Measurements from ENCODE around the gene SPAG6. TPM values are rescaled to one million over a fixed set of nuclear protein-coding genes. Genes with fewer than 3 reads are reported as not detected.

The SPAG6 gene
- polyA plus RNA-seq, 3 donors = 0.11 to 0.13 TPM; not detected in 1

GRCh38 chr10:22321156-22321923, 24.0 kb upstream of the SPAG6 start:
- Mint-ChIP-seq H3K36me3 (peaks cover 16 to 33% of the 10 kb centered on the region in 2 donors), H3K9me3 (peaks cover 0 to 10% (median 5%) of the 10 kb centered on the region in 7 donors), H3K27ac (peak overlapping the region in 4 of 7 donors; percentile 61 to 78 (median 72)), H3K4me1 (peaks cover 51% of the 10 kb centered on the region), H3K27me3 (ENCODE audit: low read depth in 3 of 3) (peaks cover 37 to 54% (median 38%) of the 10 kb centered on the region in 3 donors), H3K4me3 (peak overlapping the region; percentile 87 to 91)
- H3K79me2 ChIP-seq (ENCODE audit: insufficient read depth, low read length) = peaks cover 31% of the 10 kb centered on the region
- no peaks in the 10 kb centered on the region for H3K9me3 ChIP-seq (replicated peaks in 1 of 2; ENCODE audit: control insufficient read depth in 1 of 2, insufficient read depth in 1 of 2, low read length in 2 of 2)
- intact Hi-C loops (cut with micrococcal nuclease) = loop anchor here (5.0 to 10.0 kb wide), 4 partner anchors 94 to 787 kb away; partner anchors contain the start of genes DNAJC1 (in 1 of the 2) and MLLT10 (in 1 of the 2)
- peak in 2 of 3 donors; percentile 53 to 56 for DNase-seq
- H3K36me3 ChIP-seq (replicated peaks in 1 of 2; ENCODE audit: control insufficient read depth in 1 of 2, insufficient read depth in 2 of 2, low read length in 2 of 2) = no peaks in the 10 kb centered on the region
- WGBS (ENCODE audit: insufficient coverage) = under 1% methylated on average over 73 of the region's 114 CpGs
- H4K20me1 ChIP-seq (ENCODE audit: insufficient read depth, low read length) = peaks cover 18% of the 10 kb centered on the region
- no peak for TF ChIP-seq CTCF (IDR thresholded peaks at IDR 0.05)
- peak overlapping the region; percentile 65 to 88 (median 66) for H3K4me3 ChIP-seq (replicated peaks in 1 of 3; ENCODE audit: low read depth in 2 of 3, low read length in 3 of 3)
- H2AFZ ChIP-seq (ENCODE audit: insufficient read depth, low read depth, low read length, poor library complexity, severe bottlenecking) = peak overlapping the region; percentile 93
- H3K27me3 ChIP-seq (ENCODE audit: control insufficient read depth in 2 of 2, insufficient read depth in 2 of 2, low read length in 2 of 2) = peaks cover 35 to 50% of the 10 kb centered on the region in 2 donors
- peaks cover 44 to 58% of the 10 kb centered on the region in 2 donors for H3K4me1 ChIP-seq (ENCODE audit: control insufficient read depth in 1 of 2, insufficient read depth in 2 of 2, low read length in 2 of 2)
- H3K27ac ChIP-seq (ENCODE audit: low read depth in 1 of 2, low read length in 2 of 2) = peak overlapping the region in 1 of 2 donors; percentile 58
- H3K4me2 ChIP-seq (replicated peaks; ENCODE audit: extremely low read depth, low read length, poor library complexity, severe bottlenecking) = peak overlapping the region; percentile 81
- H3K9ac ChIP-seq (ENCODE audit: insufficient read depth, low read length, poor library complexity, severe bottlenecking) = peak overlapping the region; percentile 75

- Histone ChIP-seq H3K4me2 (replicated peaks; ENCODE audit: extremely low read depth, low read length, poor library complexity, severe bottlenecking) (peak overlapping the region; percentile 76), H3K36me3 (replicated peaks in 1 of 2; ENCODE audit: control insufficient read depth in 1 of 2, insufficient read depth in 2 of 2, low read length in 2 of 2) (no peaks in the 10 kb centered on the region), H3K79me2 (ENCODE audit: insufficient read depth, low read length) (peaks cover 28% of the 10 kb centered on the region), H3K4me3 (replicated peaks in 1 of 3; ENCODE audit: low read depth in 2 of 3, low read length in 3 of 3) (peak overlapping the region; percentile 34 to 79 (median 58)), H3K9ac (ENCODE audit: insufficient read depth, low read length, poor library complexity, severe bottlenecking) (peak overlapping the region; percentile 60), H3K27ac (ENCODE audit: low read depth in 1 of 2, low read length in 2 of 2) (no peak overlapping the region), H3K9me3 (replicated peaks in 1 of 2; ENCODE audit: control insufficient read depth in 1 of 2, insufficient read depth in 1 of 2, low read length in 2 of 2) (no peaks in the 10 kb centered on the region), H4K20me1 (ENCODE audit: insufficient read depth, low read length) (peaks cover 18% of the 10 kb centered on the region), H3K4me1 (ENCODE audit: control insufficient read depth in 1 of 2, insufficient read depth in 2 of 2, low read length in 2 of 2) (peaks cover 41 to 53% of the 10 kb centered on the region in 2 donors), H3K27me3 (ENCODE audit: control insufficient read depth in 2 of 2, insufficient read depth in 2 of 2, low read length in 2 of 2) (peaks cover 38 to 58% of the 10 kb centered on the region in 2 donors), H2AFZ (ENCODE audit: insufficient read depth, low read depth, low read length, poor library complexity, severe bottlenecking) (peak overlapping the region; percentile 59)
- TF ChIP-seq CTCF (IDR thresholded peaks at IDR 0.05) = no peak
- Mint-ChIP-seq H3K4me3 (peak overlapping the region; percentile 95 to 98), H3K9me3 (peaks cover 0 to 10% (median 5%) of the 10 kb centered on the region in 7 donors), H3K27me3 (ENCODE audit: low read depth in 3 of 3) (peaks cover 37 to 57% (median 40%) of the 10 kb centered on the region in 3 donors), H3K4me1 (peaks cover 50% of the 10 kb centered on the region), H3K27ac (peak overlapping the region in 3 of 7 donors; percentile 74 to 87 (median 78)), H3K36me3 (peaks cover 20 to 39% of the 10 kb centered on the region in 2 donors)
- DNase-seq = peak in 1 of 3 donors; percentile 8
- WGBS (ENCODE audit: insufficient coverage) = 1% methylated on average over 43 of the region's 57 CpGs
- intact Hi-C loops (cut with micrococcal nuclease) = loop anchor here (5.0 to 10.0 kb wide), 4 partner anchors 95 to 787 kb away; partner anchors contain the start of genes DNAJC1 (in 1 of the 2) and MLLT10 (in 1 of the 2)
These were observed 23.2 kb upstream of the SPAG6 start for GRCh38 chr10:22321924-22322640.

Measured in CD14-positive monocyte (primary cell).